ENCODE data around the gene CDH23.

CDH23 gene

GRCh38 chr10:71573562-71574518 is 177.1 kb downstream of the CDH23 start:
- FAIRE-seq (no peak), DNase-seq (ENCODE audit: insufficient read length, low spot score) (no peak)

DNA sequence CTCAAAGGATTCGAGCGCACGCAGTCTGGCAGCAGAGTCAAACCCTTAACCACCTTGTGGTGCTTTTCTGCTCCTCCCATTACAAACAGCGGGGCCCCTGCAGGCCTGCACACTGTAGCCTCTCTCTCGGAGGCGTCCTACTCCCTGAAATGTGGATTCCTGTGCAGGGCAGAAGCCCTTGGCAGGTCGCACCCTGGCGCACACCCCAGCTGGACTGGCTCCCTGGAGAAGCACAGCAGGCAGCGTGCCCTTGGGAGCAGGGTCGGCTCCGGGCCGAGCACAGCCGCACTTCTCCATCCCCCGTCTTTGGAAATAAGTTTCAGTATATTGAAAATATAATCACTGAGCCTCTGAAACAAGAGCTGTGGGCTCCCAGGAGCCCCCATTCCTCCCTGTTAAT is 178.7 kb downstream of the CDH23 start:
- DNase-seq (ENCODE audit: insufficient read length, low spot score), result no peak
- FAIRE-seq, result no peak

DNA sequence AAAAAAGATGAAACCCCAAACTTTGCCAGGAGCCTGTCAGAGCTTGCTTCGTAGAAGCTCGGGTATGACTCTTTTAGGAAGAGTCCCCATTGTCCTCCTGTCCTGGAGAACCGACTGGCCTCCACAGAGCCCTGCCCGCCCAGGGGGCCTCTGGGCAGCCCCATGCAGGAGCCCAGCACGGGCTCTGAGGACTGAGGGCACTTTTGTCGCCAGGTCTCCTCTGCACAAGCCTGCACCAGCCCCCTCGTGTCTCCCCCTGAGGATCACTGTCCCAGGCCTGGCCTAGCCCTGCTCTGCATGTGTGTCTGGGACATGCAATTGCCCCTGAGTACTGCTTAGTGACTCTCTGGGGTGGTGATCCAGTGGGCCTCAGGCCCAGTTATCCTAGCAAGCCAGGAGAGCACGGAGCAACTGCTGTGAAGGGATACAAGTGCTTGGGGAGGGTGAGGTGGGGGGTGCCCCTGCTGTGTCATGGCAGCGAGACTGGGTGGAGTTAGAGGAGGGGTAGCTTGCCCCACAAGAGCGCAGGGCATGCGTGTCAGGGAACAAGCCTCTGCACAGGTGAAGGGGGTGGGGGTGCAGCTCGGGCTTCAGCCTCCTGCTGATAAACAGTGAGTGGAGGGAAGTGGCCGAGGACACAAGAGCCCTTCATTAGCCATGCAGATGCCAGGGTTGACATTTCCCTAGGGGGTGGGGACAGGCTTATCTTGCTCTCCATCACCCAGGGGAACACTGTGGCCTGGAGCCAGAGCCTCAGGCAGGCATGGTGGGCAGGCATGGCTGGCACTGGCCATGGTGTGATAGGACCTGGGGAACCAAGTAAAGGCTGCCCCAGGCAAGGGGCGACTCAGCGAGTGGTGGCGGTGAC is 179.4 kb downstream of the CDH23 start:
- FAIRE-seq (no peak), DNase-seq (ENCODE audit: insufficient read length, low spot score) (no peak)

DNA sequence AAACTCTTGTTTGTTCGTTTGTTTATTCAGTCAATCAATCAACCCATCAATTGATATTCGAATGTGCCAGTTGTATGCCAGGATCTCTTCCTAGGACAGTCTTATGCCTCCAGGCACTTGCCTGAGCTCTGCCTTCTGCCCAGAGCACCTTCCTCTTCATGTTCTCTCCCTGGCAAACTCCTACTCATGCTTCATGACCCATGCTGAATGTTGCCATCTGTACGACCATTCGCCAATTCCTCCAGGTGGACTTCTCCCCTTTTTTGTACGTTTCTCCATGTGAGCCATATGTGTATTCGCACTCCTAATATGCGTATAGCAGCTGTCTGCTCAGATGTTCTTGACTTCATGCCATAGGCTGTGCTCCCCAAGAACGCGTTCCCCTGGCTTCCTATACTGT is 180.1 kb downstream of the CDH23 start:
- no peak for DNase-seq (ENCODE audit: insufficient read length, low spot score)
- FAIRE-seq, result no peak

GRCh38 chr10:71577345-71577744 is 180.6 kb downstream of the CDH23 start:
- DNase-seq (ENCODE audit: insufficient read length, low spot score) (no peak), FAIRE-seq (no peak)

GRCh38 chr10:71578069-71578468 is 181.3 kb downstream of the CDH23 start:
- DNase-seq (ENCODE audit: insufficient read length, low spot score) (no peak), FAIRE-seq (no peak)

GRCh38 chr10:71579668-71580067 is 182.9 kb downstream of the CDH23 start:
- no peak for FAIRE-seq
- no peak for DNase-seq (ENCODE audit: insufficient read length, low spot score)

DNA sequence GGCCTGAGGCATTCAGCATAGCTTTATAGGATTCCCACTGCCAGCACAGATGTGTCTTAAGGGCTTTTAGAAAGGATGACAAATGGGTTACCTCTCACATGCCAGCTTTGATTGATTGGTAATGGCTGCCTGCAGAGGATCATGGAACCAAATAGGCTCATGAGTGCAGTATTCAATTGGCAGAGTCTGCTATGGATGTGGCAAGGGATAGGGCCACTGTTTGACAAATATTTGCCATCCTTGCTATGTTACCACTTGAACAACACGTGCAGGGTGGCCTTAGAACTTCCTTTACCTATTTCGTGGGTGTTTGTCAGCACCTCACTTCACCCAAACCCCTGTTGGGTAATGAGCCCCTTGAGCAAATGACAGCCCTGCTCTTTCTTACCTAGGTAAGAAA is 183.7 kb downstream of the CDH23 start:
- DNase-seq (ENCODE audit: insufficient read length, low spot score) (no peak), FAIRE-seq (no peak)

DNA sequence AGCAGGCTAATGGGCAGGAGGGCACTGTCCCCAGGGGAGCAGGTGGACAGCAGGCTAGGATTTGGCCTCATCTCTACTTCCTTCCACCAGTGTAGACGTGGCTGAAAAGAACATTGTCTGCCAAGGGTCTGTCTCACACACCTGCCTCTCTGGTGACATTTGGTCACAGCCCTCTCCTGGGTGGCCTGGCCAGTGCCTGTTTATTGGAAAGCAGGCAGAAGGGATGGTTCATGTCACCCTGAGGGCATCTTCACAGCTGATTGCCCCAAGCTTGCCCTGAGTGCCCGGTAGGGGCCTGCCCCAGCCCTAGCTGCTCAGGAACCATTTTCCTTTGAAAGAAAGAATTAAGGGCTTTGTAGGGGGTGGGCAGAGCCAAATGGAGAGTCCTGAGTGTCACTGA is 184.2 kb downstream of the CDH23 start:
- FAIRE-seq, result no peak
- DNase-seq (ENCODE audit: insufficient read length, low spot score), result no peak

DNA sequence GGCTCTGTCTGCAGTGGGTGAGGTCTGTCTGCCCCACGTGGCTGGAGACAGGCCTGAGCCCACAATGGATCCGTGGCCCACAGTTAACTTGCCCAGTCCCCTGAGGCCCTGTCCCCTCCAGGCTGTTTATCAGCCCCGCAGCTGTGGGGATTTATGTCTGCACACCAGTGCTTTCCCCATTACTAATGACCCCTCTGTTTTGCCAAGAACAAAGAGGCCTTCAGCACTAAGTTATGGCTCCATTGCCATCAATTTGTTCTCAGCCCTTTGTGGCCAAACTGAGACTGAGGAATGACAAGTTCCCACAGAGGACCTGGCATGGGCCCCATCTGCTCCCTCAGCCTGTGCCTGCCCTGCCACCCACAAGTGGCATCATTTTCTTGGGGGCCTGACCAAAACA is 184.7 kb downstream of the CDH23 start:
- no peak for DNase-seq (ENCODE audit: insufficient read length, low spot score)
- no peak for FAIRE-seq

- FAIRE-seq, result no peak
- DNase-seq (ENCODE audit: insufficient read length, low spot score), result peak; percentile 25
Observed at GRCh38 chr10:71582019-71582418, 185.3 kb downstream of the CDH23 start.

GRCh38 chr10:71582506-71583475 is 186.1 kb downstream of the CDH23 start:
- DNase-seq (ENCODE audit: insufficient read length, low spot score) (no peak), FAIRE-seq (no peak)

DNA sequence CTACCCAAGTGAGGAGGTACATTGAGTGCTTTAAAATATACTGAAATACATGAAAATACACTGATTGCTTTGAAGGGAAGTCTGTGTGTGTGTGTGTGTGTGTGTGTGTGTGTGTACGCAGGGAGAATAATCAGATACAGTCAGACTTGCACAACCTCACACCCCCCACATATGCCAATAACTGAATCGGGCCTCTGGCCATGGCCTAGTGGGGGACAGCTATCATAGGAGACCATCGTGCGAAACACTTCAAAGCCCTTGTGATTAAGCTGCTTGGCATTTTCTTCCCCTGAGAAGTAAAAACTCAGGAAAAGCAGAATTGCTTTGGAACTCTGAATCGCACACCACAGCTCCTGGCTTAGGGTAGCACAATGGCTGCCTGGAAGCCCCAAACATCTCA is 187.7 kb downstream of the CDH23 start:
- no peak for DNase-seq (ENCODE audit: insufficient read length, low spot score)
- no peak for FAIRE-seq

DNA sequence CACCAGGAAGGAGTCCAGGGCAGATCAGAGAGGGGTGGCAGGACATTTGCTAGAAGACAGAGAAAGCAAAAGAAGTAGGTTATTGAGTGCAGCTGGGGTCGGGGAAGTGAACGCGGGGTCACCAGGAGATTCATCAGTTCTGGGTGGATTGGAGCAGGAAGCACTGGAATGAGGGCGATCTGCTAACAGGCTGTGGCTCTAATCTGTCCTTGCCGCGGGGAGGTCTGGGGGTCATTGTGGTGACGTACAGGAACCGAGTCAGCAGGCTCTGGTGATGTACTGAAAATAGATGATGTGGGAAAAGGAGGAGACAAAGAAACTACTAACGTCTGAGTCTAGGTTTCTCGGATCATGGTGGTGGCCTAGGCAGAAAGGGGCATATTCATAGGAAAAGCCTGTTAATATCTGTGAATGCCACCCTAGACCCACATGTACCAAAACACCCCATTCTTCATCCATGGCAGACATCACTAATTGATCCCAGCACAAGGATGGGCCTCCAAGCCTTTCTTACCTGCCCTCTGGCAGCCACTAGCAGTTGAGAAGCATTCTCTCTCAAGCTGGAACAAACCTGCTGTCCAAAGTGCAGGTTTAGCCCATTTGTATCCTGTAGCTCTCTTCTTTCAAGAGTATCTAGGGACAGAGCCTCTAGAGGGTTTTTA is 188.3 kb downstream of the CDH23 start:
- FAIRE-seq, result no peak
- no peak for DNase-seq (ENCODE audit: insufficient read length, low spot score)

GRCh38 chr10:71585564-71586290 is 189.0 kb downstream of the CDH23 start:
- no peak for DNase-seq (ENCODE audit: insufficient read length, low spot score)

DNA sequence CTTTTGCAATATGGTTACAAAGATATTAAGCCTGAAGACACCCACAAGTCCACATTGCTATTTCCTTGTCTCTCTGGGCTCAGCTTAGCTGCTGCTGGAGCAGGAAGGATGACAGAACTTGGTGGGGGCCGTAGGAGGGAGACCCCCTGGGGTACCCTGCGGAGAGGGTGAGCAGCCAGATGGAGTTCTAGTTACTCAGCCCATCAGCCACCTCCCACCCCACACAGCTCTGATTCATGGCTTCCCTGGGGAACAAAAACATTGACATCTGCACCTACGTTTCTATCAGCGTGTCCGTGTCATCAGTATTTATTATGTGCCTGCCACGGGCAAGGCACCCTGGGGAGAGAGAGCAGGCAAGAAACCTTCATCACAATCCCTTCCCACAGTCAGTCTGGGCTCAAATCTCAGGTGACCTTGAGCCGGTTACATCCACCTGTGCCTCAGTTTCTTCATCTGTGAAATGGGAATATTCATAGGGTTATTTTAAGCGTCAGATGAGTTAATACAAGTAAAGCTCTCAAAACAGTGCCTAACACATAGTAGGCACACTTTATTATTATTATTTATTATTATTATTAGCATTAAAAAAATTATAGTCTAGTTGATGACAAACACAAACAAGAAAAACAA is 191.3 kb downstream of the CDH23 start:
- FAIRE-seq, result no peak
- no peak for DNase-seq (ENCODE audit: insufficient read length, low spot score)

More at GRCh38 chr10:71585564-71586290, 189.0 kb downstream of the CDH23 start:
- FAIRE-seq, result no peak

GRCh38 chr10:71588685-71589084 is 192.0 kb downstream of the CDH23 start:
- FAIRE-seq (no peak), DNase-seq (ENCODE audit: insufficient read length, low spot score) (no peak)

DNA sequence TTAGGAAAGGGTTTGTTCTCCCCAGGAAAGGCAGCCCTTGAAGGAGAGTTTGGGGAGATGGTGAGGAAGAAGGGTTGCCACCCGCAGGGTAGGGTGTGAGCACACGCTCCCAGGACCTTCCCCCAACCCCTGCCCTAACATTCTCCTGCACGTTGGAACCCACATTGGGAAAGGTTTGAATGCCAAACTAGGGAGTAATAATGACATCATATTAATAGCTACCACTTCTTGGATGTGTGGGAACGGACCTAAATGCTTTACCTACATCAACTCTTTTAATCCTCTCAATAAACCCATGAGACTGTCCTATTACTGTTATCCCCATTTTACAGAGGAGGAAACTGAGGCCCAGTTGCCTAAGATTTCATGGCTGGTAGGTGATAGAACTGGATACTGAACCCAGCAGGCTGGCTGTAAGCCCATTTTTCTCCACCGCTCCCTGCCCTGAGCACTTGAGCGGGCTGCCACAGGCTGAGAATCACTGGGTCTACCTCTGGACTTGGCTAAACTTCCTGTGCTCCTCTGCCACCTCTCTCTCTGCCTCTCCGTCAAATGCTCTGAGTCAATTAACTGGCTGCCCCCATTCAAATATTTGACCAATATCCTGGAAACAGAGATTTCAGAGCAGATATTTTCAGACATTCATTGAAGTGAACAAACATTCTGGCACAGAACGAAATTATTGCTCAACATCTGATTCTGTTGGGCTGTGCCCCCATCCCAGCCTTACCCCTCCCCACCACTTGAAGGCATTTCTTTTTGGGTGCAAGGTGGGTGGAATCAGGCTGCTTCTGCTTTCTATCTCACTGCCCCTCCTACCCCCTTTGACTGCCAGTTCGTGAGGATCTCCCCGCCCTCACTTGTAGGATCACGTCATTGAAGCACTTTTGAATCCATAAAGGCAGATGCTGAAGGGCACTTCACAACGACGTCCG is 193.2 kb downstream of the CDH23 start:
- no peak for FAIRE-seq
- no peak for DNase-seq (ENCODE audit: insufficient read length, low spot score)
